Endothelial cell of umbilical vein (primary cell): ENCODE results near the gene PRSS56.

Source experiments
- EZH2 ChIP-seq: IDR thresholded peaks from 2 replicates; pipeline ENCODE4 v1.6.1; 2012; ENCODE audit warnings: borderline replicate concordance, low read depth, mild to moderate bottlenecking, moderate library complexity, low read length, inconsistent platforms; ENCODE audit not compliant: severe bottlenecking
- POLR2A ChIP-seq: IDR thresholded peaks from 2 replicates; pipeline ENCODE4 v1.6.1; 2012; ENCODE audit warnings: low read depth, mild to moderate bottlenecking, control low read depth, low read length

DNA sequence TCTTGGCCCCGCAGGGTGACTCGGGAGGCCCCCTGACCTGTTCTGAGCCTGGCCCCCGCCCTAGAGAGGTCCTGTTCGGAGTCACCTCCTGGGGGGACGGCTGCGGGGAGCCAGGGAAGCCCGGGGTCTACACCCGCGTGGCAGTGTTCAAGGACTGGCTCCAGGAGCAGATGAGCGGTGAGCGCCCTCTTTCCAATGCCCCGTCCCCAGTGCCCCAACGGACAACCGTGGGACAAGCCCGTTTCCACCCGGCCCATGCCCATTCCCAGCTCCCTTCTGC is 3.2 kb downstream of the PRSS56 start:
- TF ChIP-seq POLR2A, result no peak
- no peak for TF ChIP-seq EZH2
